GM15510 (cell line): ENCODE data around the gene SLC6A13.

Experiments used
- POLR2A ChIP-seq: IDR thresholded peaks from 3 replicates; pipeline ENCODE4 v1.6.1; 2011; ENCODE audit warnings: borderline replicate concordance; ENCODE audit not compliant: insufficient read length; ENCODE audit errors: extremely low read depth

Gene SLC6A13

GRCh38 chr12:268483-268840, 5.8 kb upstream of the SLC6A13 start:
- TF ChIP-seq POLR2A = no peak

GRCh38 chr12:267581-268482, 5.2 kb upstream of the SLC6A13 start:
- no peak for TF ChIP-seq POLR2A

- TF ChIP-seq POLR2A = no peak
These were observed 2.5 kb upstream of the SLC6A13 start for GRCh38 chr12:265096-265495.

GRCh38 chr12:264269-264668, 1.6 kb upstream of the SLC6A13 start:
- TF ChIP-seq POLR2A = no peak

GRCh38 chr12:263574-263973, 938 bp upstream of the SLC6A13 start:
- TF ChIP-seq POLR2A = no peak

GRCh38 chr12:262113-262512, 523 bp downstream of the SLC6A13 start:
- no peak for TF ChIP-seq POLR2A

- TF ChIP-seq POLR2A = no peak
These were observed 4.9 kb downstream of the SLC6A13 start for GRCh38 chr12:257521-258321.

- TF ChIP-seq POLR2A = no peak
These were observed 5.7 kb downstream of the SLC6A13 start for GRCh38 chr12:256958-257357.

GRCh38 chr12:256225-256624, 6.4 kb downstream of the SLC6A13 start:
- TF ChIP-seq POLR2A = no peak

GRCh38 chr12:254912-255311, 7.7 kb downstream of the SLC6A13 start:
- TF ChIP-seq POLR2A = no peak

GRCh38 chr12:254039-254438, 8.6 kb downstream of the SLC6A13 start:
- no peak for TF ChIP-seq POLR2A

- TF ChIP-seq POLR2A = no peak
These were observed 9.4 kb downstream of the SLC6A13 start for GRCh38 chr12:253116-253831.

- TF ChIP-seq POLR2A = no peak
These were observed 10.0 kb downstream of the SLC6A13 start for GRCh38 chr12:252636-253035.

GRCh38 chr12:247271-247670, 15.4 kb downstream of the SLC6A13 start:
- TF ChIP-seq POLR2A = no peak

- TF ChIP-seq POLR2A = no peak
These were observed 19.3 kb downstream of the SLC6A13 start for GRCh38 chr12:243381-243780.
